Stimulated activated naive CD8-positive, alpha-beta T cell treated with anti-CD3 and anti-CD28 coated beads, Interleukin-15, Interleukin-2, amounts not matched to agents 100 U/mL and 50 U/mL, for 24 hours (primary cell): ENCODE data around the gene ZNF396.

Source experiments
- ATAC-seq: fragments of 150-1000 bp; cut with Tn5 transposase; one replicate; pipeline ENCODE4 v1.10.0; 2021
- DNase-seq: peaks from one replicate; pipeline ENCODE4 v3.0.0; 2021

Gene ZNF396

DNA sequence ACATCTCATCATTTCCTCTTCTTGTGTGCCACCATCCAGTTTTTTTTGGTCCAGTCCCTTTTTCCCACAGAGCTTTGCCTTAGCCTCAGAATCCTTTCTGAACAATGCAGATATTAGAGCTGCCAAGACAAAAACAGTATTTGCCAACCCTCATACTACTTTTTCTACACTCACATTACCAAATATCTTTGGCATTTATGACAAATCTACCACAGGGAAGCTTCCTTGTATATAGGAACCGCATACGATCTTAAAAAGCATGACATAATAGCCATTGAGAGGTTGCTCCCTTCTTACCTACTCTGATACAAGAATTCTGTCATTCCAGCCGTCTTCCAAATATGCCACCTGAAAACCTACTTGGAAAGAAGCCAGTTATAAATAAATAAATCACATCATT lies 42.3 kb downstream of the ZNF396 start:
- DNase-seq (no peak), ATAC-seq (no peak)

DNA sequence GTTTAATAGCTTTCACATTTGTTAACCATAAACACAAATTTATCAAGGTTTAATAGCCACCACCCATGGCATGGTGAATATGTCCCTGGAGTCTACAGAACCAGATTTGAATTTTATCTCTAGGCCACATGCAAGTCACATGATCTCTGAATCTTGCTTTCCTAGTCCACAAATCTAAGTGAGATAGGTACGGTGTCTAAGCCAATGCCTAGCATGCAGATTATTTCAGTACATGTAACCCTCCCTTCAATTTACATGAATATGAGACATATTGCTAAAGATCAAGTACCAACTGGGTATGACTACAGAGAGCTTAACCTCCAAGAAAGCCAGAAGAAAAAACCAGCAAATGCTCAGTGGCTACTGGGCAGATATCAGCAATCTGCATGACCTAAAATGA lies 42.9 kb downstream of the ZNF396 start:
- DNase-seq (no peak), ATAC-seq (no peak)

DNA sequence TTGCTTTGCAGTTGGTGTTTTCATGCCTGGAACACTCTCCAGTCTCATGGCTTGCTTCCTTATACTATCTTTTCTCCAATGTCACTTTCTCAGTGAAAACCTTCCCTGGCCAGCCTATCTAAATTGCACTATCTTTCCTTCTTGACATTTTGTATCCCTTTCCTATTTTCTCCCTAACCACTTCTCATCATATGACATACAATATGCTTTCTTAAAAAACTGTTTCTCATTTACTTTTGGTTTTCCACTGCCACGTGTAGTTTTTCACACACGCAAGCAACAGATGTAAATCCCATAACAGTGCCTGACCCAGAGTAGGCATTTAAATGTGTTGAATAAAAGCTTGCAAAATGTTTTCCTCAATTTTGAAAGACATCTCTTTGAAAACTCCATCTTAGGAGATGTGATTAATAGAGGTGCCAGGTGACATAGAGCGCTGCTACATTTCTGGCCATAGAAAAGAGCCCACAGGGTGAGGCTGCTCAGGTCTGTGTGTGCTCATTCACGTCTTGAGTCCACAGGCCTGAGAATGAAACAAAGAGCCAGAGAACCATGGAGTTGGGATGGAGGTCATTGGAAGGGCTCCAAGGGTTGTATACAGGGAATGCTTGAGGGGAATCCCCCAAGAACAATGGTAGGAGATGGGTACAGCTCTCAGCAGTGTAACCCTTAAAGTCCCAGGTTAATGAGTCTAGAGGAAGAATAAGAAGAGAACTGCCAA lies 45.6 kb downstream of the ZNF396 start:
- DNase-seq = no peak

DNA sequence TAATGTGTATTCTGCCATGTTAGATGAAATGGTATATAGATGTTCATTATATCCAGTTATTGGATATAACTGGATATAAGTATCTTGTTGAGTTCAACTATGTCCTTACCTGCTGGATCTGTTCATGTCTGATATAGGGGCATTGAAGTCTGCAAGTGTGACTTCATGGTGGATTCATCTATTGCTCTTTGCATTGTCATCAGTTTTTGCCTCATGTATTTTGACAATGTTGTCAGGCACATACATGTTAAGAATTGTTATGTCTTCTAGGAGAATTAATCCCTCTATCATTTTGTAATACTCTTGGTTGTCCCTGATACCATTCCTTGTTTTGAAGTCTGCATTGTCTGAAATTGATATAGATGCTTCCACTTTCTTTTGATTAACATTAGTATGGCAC lies 48.3 kb downstream of the ZNF396 start:
- ATAC-seq (no peak), DNase-seq (no peak)

More for the DNA sequence above, 45.6 kb downstream of the ZNF396 start:
- no peak for ATAC-seq

DNA sequence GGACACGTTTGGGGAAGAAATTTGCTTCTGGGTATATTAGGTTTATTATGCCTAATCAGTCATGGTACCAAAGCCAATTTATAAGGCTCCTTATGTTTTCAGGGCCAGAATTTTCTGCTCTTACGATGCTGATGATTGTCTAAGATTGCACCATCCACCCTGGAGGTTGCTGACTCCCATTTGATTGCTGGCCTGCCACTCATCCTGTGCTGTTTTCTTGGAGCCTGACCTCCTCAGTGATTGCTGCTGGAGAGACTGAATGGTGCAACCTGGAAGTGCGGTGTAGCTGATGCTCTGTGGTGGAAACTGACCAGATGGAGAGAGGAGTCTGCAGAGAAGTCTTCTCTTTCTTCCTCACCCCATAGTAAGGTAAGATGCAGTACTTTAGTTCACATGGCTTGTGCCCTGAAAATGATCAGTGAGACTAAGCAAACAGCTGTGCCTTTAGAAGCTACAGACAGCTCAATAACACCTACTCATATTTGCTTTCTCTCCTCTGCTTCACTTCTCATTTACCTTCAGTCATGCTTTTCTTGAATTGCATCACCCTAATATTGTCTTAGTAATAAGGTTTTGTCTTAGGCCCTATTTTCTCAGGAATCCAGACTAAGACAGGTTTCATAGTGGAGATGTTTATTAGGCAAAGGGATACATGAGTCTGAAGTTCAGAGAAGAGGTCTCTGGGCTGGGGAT lies 50.3 kb downstream of the ZNF396 start:
- DNase-seq (no peak), ATAC-seq (no peak)

DNA sequence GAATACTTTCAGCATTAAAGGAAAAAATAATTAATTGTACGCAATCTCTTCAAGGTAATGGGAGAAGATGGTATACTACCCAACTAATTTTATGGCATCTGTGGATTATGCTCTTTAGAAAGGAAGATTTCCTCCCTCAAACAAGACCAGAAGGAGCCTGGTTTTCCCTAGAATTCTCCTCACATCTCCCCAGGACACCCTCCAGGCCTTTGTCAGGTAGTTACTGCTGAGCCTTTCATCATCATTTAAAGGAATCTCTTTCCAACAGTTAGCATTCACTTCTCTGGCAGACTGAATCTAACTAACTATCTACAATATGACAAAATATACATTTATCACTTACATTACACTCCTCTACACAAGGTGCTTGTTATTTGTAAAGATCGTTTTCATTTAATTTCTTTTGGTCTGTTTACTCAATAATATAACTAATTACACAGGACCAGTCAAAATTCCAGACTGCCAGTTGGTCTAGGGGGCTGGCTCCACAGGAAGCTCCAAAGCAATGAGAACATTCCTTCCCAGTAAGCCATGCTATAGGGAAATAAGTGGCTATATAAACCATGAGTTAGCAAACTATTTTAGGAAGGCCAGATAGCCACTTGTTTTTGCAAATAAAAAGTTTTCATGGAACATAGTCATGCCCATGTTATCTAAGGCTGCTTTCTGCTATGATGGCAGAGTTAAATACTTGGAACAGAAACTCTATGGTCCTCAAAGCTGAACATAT lies 52.0 kb downstream of the ZNF396 start:
- DNase-seq = no peak

DNA sequence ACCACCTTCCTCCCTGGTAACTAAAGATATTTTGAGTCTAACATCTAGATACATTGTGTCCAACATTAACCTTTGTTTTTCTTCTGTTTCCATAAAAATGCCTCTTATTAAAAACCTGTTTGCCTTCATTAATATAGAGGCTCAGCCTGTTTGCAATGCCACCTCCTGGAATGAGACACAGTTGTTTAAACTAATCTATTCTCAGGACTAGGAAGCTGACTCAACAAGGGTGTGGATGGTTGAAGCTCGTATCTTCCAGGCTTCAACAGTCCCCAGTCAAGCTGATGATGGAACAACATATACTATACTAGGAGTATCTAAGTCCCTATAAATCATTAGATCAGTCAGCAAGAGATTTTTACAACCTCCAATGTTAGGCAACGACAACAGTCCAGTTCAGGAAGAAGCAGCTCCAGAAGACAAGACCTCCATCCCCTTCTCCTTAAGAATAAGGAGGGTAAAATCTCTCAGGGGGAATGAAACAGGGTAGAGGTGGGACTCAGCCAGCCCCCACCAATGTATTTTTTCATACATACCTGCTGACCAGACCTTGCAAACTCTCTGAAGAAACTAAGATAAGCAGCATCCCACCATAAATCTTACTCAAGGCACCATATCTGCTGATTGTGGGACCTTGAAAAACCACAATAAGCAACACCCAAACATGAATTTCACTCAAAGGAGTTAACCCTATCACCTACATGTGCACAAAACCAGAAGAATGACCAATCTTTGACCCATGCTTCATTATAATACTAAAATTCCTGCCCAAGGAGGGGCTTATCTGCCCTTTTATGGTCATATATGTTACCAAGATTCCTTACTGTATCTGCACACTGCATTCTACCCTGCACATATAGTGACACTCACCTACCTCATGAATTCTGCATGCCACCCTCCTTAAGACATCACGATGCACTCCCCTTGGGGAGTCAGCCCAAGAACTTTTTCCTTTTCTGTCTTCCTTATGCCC lies 54.4 kb downstream of the ZNF396 start:
- DNase-seq (no peak), ATAC-seq (no peak)

More for the DNA sequence above, 52.0 kb downstream of the ZNF396 start:
- ATAC-seq = no peak
